Fibroblast of peridontal ligament (primary cell): ENCODE measurements around the gene STAC3.

Experiments
- DNase-seq: peaks from one replicate; pipeline ENCODE4 v3.0.0-alpha.2; 2010; ENCODE audit errors: extremely low read depth

The STAC3 gene

DNA sequence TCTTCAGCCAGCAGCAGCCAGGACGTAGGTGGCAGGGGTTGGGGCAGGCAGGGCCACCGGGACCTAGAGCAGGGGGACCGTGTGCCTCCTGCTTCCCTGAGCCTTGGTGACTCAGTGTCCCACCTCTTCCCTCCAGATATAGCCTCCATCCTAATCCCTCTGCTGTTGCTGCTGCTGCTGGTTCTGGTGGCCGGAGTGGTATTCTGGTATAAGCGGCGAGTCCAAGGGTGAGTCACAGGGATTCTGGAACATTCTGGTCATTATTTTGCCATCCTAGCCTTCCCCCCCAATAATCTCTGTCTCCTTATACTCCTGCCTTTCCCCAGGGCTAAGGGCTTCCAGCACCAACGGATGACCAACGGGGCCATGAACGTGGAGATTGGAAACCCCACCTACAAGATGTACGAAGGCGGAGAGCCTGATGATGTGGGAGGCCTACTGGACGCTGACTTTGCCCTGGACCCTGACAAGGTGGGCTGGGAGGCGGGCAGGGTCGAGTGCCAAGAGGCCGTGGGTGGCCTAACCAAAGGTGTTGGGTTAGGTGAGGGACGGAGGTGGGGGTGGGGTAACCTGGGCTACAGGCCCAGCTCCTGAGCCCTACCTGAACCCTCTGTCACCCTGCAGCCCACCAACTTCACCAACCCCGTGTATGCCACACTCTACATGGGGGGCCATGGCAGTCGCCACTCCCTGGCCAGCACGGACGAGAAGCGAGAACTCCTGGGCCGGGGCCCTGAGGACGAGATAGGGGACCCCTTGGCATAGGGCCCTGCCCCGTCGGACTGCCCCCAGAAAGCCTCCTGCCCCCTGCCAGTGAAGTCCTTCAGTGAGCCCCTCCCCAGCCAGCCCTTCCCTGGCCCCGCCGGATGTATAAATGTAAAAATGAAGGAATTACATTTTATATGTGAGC lies 38.9 kb downstream of the STAC3 start:
- no peak for DNase-seq

DNA sequence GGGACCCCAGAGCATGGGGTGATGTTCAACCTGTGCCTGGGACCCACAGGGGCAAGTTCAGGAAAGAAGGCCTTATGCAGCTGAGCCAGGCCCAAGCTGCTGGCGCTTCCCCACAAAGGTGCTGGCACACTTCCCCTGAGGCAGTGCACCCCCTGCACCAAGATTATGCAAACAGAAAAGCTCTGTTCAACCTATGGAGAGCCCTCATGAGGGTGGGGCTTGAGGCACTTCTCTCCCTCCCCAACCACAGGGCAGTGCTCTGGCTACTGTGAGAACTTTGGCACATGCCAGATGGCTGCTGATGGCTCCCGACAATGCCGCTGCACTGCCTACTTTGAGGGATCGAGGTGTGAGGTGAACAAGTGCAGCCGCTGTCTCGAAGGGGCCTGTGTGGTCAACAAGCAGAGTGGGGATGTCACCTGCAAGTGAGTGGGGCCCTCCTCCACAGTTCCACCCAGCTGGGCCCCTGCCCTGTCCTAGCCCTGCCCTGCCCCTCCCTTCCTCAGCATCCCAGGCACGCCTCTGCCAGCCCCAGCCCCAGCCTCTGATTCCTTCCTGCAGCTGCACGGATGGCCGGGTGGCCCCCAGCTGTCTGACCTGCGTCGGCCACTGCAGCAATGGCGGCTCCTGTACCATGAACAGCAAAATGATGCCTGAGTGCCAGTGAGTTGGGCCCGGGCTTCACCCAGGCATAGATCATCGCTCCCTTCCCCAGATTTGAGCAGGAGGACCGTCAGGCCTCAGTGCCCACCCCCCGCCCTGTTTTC lies 39.9 kb downstream of the STAC3 start:
- DNase-seq, result no peak

DNA sequence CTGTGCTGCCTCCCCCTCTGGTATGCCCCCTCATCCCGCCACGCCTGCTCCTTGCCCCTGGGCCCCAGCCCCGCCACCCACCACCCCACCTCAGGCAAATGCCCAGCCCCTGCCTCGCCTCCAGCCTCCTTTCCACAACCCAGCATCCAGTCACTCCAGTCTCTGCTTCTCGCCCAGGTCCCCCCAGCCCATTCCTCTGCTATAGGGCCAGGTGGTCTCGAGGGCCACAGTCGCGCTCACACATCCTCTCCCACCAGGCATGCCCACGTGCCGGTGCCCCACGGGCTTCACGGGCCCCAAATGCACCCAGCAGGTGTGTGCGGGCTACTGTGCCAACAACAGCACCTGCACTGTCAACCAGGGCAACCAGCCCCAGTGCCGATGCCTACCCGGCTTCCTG lies 40.5 kb downstream of the STAC3 start:
- DNase-seq, result no peak

DNA sequence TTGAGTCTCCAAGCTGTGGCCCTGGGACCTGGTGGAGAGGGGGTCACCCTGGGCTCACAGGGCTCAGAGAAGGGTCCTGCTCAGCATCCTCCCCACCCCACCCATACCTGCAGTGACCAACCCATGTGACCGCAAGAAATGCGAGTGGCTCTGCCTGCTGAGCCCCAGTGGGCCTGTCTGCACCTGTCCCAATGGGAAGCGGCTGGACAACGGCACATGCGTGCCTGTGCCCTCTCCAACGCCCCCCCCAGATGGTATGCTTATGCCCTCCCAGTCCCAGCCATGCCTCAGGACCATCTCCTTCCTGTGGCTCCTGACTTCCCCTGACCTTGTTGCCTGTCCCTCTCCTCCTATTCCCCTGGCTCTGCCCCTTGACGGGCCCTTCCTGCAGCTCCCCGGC lies 41.1 kb downstream of the STAC3 start:
- DNase-seq, result no peak

DNA sequence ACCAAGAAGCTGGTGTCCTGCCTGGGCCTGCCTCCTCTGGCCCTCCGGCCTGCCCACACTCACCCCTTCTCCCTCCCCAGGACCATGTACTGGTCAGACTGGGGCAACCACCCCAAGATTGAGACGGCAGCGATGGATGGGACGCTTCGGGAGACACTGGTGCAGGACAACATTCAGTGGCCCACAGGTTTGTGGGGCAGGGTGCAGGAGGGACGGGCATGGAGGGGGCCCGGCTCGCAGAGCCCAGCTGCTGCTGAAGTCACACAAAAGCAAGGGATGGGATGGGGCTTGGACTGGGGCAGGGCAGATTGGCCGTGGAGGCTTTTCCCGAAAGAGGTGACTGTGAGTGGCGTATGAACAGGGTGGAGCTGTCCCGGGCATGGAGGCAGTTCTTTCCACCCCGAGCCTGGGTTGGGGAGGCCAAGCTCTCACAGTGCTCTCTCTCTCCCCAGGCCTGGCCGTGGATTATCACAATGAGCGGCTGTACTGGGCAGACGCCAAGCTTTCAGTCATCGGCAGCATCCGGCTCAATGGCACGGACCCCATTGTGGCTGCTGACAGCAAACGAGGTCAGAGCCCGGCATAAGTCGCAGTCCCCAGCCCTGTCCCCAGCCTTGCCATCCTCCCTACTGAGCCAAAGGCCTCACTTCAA lies 42.2 kb downstream of the STAC3 start:
- DNase-seq, result no peak

DNA sequence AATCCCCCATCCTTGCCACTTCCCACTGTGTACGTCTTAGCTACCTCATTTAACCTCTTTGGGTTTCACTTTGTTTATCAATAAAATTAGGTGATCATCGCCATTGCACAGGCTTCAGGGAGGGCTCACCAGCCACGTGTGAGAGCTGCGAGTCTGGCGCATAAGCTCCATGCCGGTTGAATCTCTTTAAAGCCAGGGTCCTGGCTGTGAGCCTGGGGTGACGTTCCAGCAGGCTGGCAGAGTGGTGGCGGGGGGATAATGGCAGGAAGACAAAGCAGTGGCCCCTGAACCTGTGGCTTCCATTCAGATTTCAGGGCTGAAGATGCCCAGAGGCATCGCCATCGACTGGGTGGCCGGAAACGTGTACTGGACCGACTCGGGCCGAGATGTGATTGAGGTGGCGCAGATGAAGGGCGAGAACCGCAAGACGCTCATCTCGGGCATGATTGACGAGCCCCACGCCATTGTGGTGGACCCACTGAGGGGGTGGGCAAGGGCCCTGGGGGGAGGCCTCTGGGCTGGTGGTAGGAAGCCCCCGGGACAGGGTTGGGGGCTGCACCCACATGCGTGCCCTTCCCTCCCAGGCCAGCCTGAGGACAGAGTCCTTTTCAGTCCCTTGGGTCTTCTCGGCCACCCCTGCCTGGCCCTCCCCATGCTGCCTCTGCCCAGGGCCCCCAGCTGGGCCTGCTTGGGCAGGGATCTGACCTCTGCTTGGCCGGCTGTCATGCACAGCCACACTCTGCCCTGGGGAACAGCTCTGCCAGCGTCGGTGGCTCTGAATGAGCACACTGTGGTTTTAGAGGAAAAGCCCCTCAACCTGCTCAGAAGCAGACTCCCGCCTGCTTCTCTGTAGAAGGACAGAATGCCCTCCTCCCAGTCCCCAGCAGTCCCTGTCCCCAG lies 43.0 kb downstream of the STAC3 start:
- DNase-seq, result no peak

DNA sequence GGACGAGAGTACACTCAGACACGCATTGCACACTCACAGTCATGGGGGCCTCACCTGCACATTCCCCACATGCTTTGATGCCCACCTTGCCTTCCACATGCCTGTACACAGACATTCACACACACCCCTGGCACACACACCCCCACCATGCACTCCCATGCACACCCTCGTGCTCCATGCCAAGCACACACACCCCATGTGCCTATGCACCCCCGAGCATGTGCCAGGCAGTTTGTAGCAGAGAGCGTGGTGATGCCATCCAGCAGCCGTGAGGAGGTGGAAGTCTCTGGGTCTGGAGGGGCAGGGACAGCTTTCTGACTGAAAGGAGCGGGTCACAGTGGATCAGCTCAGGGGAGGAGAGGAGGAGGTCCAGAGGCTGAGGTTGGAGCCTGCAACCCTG lies 45.1 kb downstream of the STAC3 start:
- DNase-seq, result no peak

DNA sequence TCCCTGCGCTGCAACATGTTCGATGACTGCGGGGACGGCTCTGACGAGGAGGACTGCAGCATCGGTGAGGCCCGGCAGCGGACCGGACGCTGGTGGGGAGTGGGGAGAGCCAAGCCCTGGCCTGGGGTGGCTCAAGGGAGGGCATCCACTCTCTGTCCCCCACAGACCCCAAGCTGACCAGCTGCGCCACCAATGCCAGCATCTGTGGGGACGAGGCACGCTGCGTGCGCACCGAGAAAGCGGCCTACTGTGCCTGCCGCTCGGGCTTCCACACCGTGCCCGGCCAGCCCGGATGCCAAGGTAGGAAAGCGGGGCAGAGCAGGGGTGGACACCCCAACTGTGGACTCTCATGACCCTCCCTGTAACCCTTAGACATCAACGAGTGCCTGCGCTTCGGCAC lies 45.8 kb downstream of the STAC3 start:
- no peak for DNase-seq

DNA sequence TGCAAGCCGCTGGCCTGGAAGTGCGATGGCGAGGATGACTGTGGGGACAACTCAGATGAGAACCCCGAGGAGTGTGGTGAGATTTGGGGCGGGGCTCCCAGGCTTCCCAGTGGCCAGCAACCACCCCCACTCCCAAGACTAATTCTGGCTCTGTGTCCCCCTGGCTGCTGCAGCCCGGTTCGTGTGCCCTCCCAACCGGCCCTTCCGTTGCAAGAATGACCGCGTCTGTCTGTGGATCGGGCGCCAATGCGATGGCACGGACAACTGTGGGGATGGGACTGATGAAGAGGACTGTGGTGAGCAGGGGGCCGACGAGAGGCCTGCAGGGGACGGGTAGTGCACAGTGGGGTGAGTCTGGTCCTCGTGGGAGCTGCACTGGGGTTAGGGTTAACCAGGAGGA lies 46.5 kb downstream of the STAC3 start:
- no peak for DNase-seq

DNA sequence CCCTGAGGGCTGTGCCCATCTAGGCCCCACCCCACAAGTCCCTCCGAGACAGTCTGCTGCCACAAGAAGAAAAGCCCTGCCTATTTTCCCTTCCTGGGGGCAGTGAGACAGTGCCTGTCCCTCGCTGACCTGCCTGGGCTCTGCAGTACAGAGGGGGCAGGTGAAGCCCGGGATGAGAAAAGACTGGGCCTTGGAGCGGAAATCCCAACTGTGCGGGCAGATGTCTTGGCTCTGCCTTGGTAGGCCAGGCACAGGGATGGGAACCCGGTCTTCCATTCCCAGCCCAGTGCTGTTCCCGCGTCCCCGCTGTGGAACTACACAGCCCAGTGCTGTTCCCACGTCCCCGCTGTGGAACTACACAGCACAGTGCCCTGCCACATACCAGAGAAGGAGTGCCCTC lies 47.2 kb downstream of the STAC3 start:
- DNase-seq, result no peak

DNA sequence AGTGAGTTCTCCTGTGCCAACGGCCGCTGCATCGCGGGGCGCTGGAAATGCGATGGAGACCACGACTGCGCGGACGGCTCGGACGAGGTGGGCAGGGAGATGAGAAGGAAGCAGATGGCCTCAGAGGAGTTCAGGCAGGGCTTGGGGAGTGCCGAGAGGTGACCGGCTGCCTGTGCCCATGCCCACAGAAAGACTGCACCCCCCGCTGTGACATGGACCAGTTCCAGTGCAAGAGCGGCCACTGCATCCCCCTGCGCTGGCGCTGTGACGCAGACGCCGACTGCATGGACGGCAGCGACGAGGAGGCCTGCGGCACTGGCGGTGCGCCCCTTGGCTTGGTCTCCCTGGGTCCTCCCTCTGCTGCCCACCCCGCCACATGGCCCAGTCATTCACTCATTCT lies 47.8 kb downstream of the STAC3 start:
- DNase-seq, result no peak

DNA sequence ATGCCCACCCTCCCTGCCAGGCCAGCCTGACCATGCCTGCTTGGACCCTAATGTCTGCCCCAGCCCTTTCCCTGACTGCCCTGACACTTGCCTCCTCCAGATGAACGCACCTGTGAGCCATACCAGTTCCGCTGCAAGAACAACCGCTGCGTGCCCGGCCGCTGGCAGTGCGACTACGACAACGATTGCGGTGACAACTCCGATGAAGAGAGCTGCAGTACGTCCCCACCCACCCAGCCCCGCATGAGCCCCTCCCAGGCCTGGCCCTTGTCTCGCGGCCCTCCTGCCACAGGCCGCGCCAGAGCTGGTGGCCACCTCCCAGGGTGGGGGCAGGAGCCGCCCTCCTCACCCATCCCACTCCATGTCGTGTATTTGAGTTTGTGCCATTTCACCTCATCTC lies 48.7 kb downstream of the STAC3 start:
- no peak for DNase-seq

DNA sequence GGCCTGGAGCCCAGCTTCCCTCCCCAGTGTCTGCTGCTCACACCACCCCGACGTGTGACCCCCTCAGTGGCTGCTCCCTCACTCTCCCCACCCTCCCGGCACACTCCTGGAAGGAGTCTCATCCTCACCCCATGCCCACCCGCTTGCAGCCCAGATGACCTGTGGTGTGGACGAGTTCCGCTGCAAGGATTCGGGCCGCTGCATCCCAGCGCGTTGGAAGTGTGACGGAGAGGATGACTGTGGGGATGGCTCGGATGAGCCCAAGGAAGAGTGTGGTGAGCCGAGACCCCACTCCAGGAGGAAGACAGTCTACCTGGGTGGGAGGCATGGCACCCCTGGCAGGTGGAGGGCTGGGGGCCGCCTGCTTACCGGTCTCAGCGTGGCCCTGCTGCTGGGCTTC lies 49.4 kb downstream of the STAC3 start:
- DNase-seq, result no peak

DNA sequence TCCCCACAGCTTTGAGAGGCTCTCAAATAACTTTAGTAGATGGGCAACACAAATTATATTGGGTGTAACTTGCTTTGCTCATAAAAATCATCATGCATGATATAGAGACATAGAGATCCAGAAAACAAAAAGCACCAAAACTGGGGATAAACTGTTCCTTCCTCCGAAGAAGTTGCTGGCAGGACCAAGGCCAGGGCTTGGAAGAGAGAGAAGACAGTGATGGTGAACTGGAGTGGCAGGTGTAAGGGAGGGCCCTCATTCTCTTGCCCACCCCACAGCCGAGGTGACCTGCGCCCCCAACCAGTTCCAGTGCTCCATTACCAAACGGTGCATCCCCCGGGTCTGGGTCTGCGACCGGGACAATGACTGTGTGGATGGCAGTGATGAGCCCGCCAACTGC lies 49.8 kb downstream of the STAC3 start:
- DNase-seq, result no peak

DNA sequence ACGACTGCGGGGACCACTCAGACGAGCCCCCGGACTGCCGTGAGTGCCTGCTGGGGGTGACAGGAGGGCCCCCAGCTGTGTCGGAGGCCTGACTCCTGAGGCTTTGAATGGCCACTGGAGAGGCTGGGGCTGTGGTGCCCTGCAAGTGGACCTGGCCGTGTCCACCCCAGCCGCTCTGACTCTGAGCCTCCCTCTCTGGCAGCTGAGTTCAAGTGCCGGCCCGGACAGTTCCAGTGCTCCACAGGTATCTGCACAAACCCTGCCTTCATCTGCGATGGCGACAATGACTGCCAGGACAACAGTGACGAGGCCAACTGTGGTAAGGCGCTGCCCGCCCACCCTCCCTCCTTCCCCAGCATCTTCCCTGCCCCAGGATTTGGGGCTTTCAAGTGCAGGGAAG lies 50.5 kb downstream of the STAC3 start:
- DNase-seq, result no peak

DNA sequence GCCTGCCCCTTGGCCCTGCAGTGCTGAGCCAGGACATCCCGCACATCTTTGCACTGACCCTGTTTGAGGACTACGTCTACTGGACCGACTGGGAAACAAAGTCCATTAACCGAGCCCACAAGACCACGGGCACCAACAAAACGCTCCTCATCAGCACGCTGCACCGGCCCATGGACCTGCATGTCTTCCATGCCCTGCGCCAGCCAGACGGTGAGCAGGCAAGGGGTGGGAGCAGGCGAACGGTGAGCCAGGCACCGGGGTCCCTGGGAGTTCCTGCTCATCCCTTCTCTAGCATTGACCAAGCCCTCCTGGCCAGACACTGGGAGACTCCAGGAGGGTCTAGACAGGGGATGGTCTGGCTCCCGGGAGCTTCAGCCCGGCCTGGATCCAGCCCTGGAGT lies 51.8 kb downstream of the STAC3 start:
- no peak for DNase-seq

DNA sequence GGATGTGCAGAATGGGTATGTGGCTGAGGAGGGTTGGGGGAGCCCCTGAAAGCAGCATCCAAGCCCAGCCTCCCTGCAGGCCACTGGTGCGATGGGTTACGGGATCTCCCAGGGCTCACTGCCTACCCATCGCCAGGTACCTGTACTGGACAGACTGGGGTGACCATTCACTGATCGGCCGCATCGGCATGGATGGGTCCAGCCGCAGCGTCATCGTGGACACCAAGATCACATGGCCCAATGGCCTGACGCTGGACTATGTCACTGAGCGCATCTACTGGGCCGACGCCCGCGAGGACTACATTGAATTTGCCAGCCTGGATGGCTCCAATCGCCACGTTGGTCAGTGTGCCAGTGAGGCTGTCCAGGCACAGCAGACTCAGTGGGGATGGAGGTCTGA lies 52.7 kb downstream of the STAC3 start:
- no peak for DNase-seq

DNA sequence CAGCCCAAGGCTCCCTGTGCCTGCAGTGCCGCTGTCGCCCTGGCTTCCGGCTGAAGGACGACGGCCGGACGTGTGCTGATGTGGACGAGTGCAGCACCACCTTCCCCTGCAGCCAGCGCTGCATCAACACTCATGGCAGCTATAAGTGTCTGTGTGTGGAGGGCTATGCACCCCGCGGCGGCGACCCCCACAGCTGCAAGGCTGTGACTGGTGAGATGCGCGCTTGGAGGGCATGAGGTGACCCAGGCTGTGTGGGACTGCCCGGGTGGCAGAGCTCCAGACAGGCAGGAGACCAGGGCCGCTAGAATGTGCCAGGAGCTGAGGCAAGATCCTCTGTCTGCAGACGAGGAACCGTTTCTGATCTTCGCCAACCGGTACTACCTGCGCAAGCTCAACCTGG lies 54.0 kb downstream of the STAC3 start:
- DNase-seq, result no peak

DNA sequence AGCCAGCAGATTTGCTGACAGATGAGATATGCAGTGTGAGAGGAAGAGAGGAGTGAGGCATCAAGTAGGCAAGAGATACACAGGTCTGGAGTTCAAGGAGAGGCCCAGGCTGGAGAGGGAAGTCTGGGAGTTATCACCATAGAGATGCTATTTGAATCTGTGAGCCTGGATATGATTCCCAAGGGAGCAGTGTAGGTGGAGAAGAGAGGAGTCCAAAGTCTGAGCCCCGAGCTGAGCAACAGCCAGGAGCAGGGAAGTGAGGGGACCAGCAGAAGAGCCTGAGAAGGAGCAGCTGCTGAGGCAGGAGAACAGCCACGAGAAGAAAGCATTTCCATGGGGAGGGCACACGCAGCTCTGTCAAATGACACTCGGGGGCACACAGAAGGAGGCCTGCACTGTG lies 54.5 kb downstream of the STAC3 start:
- no peak for DNase-seq

DNA sequence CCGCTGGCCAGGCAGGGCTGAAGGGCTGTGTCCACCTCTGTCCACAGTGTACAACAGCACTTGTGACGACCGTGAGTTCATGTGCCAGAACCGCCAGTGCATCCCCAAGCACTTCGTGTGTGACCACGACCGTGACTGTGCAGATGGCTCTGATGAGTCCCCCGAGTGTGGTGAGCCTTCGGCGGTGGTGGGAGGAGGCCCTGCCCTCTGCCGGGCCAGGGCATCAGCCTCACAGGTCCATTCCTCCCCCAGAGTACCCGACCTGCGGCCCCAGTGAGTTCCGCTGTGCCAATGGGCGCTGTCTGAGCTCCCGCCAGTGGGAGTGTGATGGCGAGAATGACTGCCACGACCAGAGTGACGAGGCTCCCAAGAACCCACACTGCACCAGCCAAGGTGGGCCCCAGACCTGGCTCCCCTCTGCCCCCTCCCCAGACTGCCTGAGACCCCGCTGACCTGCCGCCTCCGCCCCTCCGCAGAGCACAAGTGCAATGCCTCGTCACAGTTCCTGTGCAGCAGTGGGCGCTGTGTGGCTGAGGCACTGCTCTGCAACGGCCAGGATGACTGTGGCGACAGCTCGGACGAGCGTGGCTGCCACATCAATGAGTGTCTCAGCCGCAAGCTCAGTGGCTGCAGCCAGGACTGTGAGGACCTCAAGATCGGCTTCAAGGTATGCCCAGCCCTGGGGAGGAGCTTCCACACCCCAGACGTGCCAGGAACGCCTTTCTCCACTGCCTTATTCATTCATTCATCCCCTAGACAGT lies 55.2 kb downstream of the STAC3 start:
- DNase-seq, result no peak

DNA sequence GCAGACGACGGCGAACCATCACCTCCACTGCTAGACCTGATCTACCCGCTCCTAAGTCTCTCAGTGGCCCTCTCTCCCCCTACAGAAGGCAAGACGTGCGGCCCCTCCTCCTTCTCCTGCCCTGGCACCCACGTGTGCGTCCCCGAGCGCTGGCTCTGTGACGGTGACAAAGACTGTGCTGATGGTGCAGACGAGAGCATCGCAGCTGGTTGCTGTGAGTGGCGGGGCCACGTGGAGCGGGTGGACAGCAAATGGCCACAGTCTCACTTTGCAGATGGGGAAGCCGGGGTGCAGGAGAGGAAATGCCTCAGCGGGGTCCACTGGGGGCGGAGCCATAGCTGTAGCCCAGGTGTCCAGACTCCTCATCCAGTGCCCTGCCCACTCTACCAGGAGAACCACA lies 55.8 kb downstream of the STAC3 start:
- no peak for DNase-seq
